OCI-LY1 (cell line): ENCODE results near the gene FAT1.
A peak's percentile ranks its signal among the peaks of the same experiment; 100 is the strongest.

Experiments
- H2AFZ ChIP-seq: fragments of 200-600 bp; sonication (generic), shearing (Covaris generic); 2 replicates; pipeline ENCODE4 v1.6.0; 2014; ENCODE audit warnings: antibody characterized with exemption, mild to moderate bottlenecking, low read length
- H3F3A ChIP-seq: fragments of 200-600 bp; sonication (generic), shearing (Covaris generic); 2 replicates; pipeline ENCODE4 v1.6.0; 2014; ENCODE audit warnings: mild to moderate bottlenecking, antibody characterized with exemption, low read length, moderate library complexity; ENCODE audit not compliant: insufficient read depth
- H3K27ac ChIP-seq: fragments of 200-600 bp; sonication (generic); 2 replicates; pipeline ENCODE4 v1.5.1; 2014; ENCODE audit warnings: low read length, mixed run types, mild to moderate bottlenecking, low read depth; ENCODE audit not compliant: poor library complexity, severe bottlenecking
- H3K27me3 ChIP-seq: fragments of 200-600 bp; sonication (generic); 2 replicates; pipeline ENCODE4 v1.6.0; 2014; ENCODE audit warnings: antibody characterized with exemption, mild to moderate bottlenecking, low read length, moderate library complexity; ENCODE audit not compliant: insufficient read depth
- H3K36me3 ChIP-seq: fragments of 200-600 bp; sonication (generic); 2 replicates; pipeline ENCODE4 v1.6.1; 2014; ENCODE audit warnings: mild to moderate bottlenecking, antibody characterized with exemption, low read length, moderate library complexity, mixed read lengths; ENCODE audit not compliant: insufficient read depth
- H3K4me1 ChIP-seq: fragments of 200-600 bp; sonication (generic); 2 replicates; pipeline ENCODE4 v1.5.1; 2014; ENCODE audit warnings: mild to moderate bottlenecking, low read length, moderate library complexity; ENCODE audit not compliant: insufficient read depth, severe bottlenecking
- H3K4me2 ChIP-seq: fragments of 200-600 bp; sonication (generic), shearing (Covaris generic); 2 replicates; pipeline ENCODE4 v1.6.1; 2014; ENCODE audit warnings: low read length
- H3K4me3 ChIP-seq: fragments of 200-600 bp; sonication (generic); 2 replicates; pipeline ENCODE4 v1.5.1; 2014; ENCODE audit warnings: low read length, low read depth, mild to moderate bottlenecking, mixed read lengths; ENCODE audit not compliant: poor library complexity, severe bottlenecking
- H3K79me2 ChIP-seq: fragments of 200-600 bp; shearing (Covaris generic); 2 replicates; pipeline ENCODE4 v1.6.1; 2016; ENCODE audit warnings: mixed run types, low read length, mixed read lengths; ENCODE audit not compliant: insufficient read depth
- H3K9ac ChIP-seq: fragments of 200-600 bp; sonication (generic), shearing (Covaris generic); 2 replicates; pipeline ENCODE4 v1.6.1; 2014; ENCODE audit warnings: mild to moderate bottlenecking, low read length, mixed read lengths
- H3K9me2 ChIP-seq: fragments of 200-600 bp; sonication (generic), shearing (Covaris generic); 2 replicates; pipeline ENCODE4 v1.6.1; 2014; ENCODE audit warnings: low read depth, mild to moderate bottlenecking, low read length, mixed read lengths
- H3K9me3 ChIP-seq: fragments of 200-600 bp; shearing (Covaris generic); 2 replicates; pipeline ENCODE4 v1.6.1; 2014; ENCODE audit warnings: low read length, mixed read lengths
- H4K20me1 ChIP-seq: fragments of 200-600 bp; sonication (generic), shearing (Covaris generic); 2 replicates; pipeline ENCODE4 v1.6.0; 2016; ENCODE audit warnings: mild to moderate bottlenecking, low read length; ENCODE audit not compliant: insufficient read depth
- EZH2 ChIP-seq: fragments of 200-600 bp; sonication (generic), shearing (Covaris generic); IDR thresholded peaks from 2 replicates; pipeline ENCODE4 v1.8.0; 2017; ENCODE audit warnings: borderline replicate concordance, mixed run types, mild to moderate bottlenecking, antibody characterized with exemption, low read length, moderate library complexity, mixed read lengths
- TF ChIP-seq, protein P1 (sequence below): fragments of 200-600 bp; sonication (generic), shearing (Covaris generic); IDR thresholded peaks from 2 replicates; pipeline ENCODE4 v1.5.1; 2017; ENCODE audit warnings: mild to moderate bottlenecking, antibody characterized with exemption, low read length, moderate library complexity, mixed read lengths

The FAT1 gene

DNA sequence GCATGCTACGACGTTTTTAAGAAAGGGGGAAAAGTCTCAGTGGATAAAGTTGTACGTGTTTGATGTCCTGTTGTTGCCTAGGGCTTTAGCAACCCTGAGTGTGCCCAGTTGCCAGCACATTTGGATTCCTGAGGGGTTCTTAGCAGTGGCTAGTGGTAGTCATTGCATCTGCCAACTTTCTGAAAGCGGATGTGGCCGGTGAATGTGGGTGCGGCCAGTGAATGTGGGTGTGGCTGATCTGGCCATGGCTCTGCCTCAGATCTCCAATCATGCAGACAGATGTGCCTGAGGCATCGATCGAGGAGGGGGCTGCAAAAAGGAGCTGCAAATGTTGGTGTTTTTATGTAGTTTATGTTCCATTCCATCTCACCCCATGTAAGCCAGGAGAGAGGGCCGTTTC lies 41.5 kb upstream of the FAT1 start:
- Histone ChIP-seq H3F3A (no peaks in the 10 kb centered on the region), H2AFZ (peak overlapping the region; percentile 94), H3K9me2 (no peaks in the 10 kb centered on the region), H3K27ac (peak overlapping the region; percentile 42), H3K9me3 (no peaks in the 10 kb centered on the region), H3K4me3 (no peak overlapping the region), H3K4me2 (peak overlapping the region; percentile 41), H3K4me1 (peaks cover 47% of the 10 kb centered on the region), H3K36me3 (no peaks in the 10 kb centered on the region), H4K20me1 (no peaks in the 10 kb centered on the region), H3K79me2 (no peaks in the 10 kb centered on the region), H3K9ac (peak overlapping the region; percentile 5; the same call in 1 of the 2 replicates), H3K27me3 (no peaks in the 10 kb centered on the region)
- TF ChIP-seq, protein P1, sequence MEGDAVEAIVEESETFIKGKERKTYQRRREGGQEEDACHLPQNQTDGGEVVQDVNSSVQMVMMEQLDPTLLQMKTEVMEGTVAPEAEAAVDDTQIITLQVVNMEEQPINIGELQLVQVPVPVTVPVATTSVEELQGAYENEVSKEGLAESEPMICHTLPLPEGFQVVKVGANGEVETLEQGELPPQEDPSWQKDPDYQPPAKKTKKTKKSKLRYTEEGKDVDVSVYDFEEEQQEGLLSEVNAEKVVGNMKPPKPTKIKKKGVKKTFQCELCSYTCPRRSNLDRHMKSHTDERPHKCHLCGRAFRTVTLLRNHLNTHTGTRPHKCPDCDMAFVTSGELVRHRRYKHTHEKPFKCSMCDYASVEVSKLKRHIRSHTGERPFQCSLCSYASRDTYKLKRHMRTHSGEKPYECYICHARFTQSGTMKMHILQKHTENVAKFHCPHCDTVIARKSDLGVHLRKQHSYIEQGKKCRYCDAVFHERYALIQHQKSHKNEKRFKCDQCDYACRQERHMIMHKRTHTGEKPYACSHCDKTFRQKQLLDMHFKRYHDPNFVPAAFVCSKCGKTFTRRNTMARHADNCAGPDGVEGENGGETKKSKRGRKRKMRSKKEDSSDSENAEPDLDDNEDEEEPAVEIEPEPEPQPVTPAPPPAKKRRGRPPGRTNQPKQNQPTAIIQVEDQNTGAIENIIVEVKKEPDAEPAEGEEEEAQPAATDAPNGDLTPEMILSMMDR = no peak
- TF ChIP-seq EZH2 = no peak

DNA sequence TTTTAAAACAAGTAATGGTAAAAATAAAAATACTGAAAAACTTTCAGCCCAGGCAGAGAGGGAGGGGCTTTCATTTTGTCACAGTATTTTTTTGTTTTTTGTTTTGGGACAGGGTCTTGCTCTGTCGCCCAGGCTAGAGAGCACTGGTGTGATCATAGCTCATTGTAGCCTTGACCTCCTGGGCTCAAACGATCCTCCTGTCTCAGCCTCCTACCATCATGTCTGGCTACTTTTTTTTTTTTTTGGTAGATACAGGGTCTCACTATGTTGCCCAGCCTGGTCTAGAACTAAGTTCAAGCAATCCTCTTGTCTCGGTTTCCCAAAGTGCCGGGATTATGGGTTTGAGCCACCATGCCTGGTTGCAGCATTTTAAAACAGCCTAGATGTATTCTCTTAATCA lies 40.8 kb upstream of the FAT1 start:
- H3K4me2 ChIP-seq = no peak overlapping the region
- H3K27ac ChIP-seq = no peak overlapping the region
- no peaks in the 10 kb centered on the region for H4K20me1 ChIP-seq
- no peaks in the 10 kb centered on the region for H3K9me3 ChIP-seq
- peaks cover 50% of the 10 kb centered on the region for H3K4me1 ChIP-seq
- H3K9me2 ChIP-seq = no peaks in the 10 kb centered on the region
- H3K79me2 ChIP-seq = no peaks in the 10 kb centered on the region
- TF ChIP-seq, protein P1 = no peak
- TF ChIP-seq EZH2 = no peak
- H3K4me3 ChIP-seq = no peak overlapping the region
- no peaks in the 10 kb centered on the region for H3F3A ChIP-seq
- no peaks in the 10 kb centered on the region for H3K27me3 ChIP-seq
- 0 out of 2 replicates have a peak overlapping the region, but pooled peaks have one; percentile 94 for H2AFZ ChIP-seq
- H3K9ac ChIP-seq = no peak overlapping the region
- no peaks in the 10 kb centered on the region for H3K36me3 ChIP-seq

DNA sequence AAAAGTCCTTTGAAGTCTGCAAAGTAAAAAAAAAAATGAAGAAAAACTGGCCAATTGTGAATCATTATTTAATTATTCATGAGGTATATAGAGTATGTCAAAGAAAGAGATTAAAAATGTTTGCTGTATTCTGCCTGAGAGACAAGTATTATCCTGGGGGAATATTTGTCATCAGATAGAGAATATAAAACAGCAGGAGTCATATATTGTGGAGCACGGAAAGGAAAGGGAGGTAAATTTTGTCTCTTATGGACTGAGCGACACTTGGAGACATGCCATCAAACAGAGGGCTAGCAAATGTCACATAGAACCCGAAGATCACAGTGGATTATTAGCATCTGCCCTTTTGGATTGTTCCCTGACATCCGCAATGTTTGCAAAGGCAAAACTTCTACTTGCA lies 39.2 kb upstream of the FAT1 start:
- Histone ChIP-seq H3K4me1 (peaks cover 53% of the 10 kb centered on the region), H3K9me3 (no peaks in the 10 kb centered on the region), H3K4me3 (no peak overlapping the region), H3K36me3 (no peaks in the 10 kb centered on the region), H3K27ac (no peak overlapping the region), H3F3A (no peaks in the 10 kb centered on the region), H3K9me2 (no peaks in the 10 kb centered on the region), H3K9ac (no peak overlapping the region), H3K79me2 (no peaks in the 10 kb centered on the region), H2AFZ (no peak overlapping the region), H3K4me2 (no peak overlapping the region), H4K20me1 (no peaks in the 10 kb centered on the region), H3K27me3 (no peaks in the 10 kb centered on the region)
- no peak for TF ChIP-seq EZH2
- TF ChIP-seq, protein P1 = no peak
